Measurements from ENCODE around the gene ATP8A1. TPM values are rescaled to one million over a fixed set of nuclear protein-coding genes. Genes with fewer than 3 reads are reported as not detected.
A peak's percentile ranks its signal among the peaks of the same experiment; 100 is the strongest.

Gene ATP8A1
- total RNA-seq, 1 experiment from 2014 or later: 0.29 TPM

- in situ Hi-C loops (cut with HindIII; ENCODE audit: low pct_unique_long_range_greater_than_20kb, low sequenced_read_pairs): no loop called here
- DNase-seq (ENCODE audit: low read depth, low spot score): no peak
These were observed 101.1 kb downstream of the ATP8A1 start for GRCh38 chr4:42555828-42556227.

DNA sequence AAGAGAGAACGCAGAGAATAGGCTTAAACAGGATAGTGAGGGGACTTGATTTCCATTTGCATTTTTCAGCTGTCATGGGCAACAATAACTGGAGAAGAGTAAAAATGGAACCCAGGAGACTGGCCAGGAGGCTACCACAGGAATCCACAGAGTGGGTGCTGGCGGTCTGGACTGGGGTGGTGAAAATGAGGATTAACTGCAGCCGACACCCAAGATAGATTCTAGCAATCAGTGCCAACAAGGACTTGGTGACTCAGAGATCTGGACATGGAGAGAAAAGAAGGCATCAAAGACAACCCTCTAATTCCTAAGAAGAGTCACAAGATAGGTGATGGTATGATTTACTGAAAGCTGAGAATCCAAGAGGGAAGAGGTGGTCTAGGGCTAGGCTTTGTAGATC is 102.8 kb downstream of the ATP8A1 start:
- in situ Hi-C loops (cut with HindIII; ENCODE audit: low pct_unique_long_range_greater_than_20kb, low sequenced_read_pairs): no loop called here
- no peak for DNase-seq (ENCODE audit: low read depth, low spot score)

DNA sequence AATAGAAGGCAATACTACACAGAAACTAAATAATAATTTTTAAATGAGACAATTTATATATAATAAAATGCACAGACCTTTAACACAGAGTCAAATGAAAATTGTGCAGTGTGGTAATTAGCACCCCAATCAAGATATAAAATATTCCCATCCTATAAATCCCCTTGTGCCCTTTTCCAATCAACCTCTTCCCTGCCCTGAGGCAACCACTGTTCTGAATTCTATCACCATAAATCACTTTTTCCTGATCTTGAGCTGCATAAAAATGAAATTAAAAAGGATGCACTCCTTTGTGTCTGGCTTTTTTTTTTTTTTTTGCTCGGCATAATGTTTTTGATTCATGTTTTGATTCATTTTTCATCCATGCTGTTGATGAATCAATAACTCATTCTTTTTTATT is 107.0 kb downstream of the ATP8A1 start:
- in situ Hi-C loops (cut with HindIII; ENCODE audit: low pct_unique_long_range_greater_than_20kb, low sequenced_read_pairs): no loop called here
- no peak for DNase-seq (ENCODE audit: low read depth, low spot score)

DNA sequence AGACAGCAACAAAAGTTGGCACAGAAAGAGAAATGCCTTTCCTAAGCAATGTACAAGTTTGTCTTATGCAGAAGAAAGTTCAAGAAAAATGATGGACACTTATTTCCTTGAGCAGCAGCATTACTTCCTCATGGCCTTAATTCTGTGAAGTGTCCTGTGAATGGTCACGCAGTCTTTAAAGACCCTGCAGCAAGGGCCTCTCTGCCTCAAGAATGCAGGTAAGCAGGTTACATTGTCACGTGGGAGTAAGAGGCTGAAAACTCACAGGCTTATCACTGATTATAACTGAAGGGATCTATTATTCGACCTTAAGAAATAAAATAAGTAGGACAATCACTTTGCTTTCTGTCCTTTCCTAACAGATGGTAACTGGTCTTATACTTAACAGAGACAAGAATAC is 109.1 kb downstream of the ATP8A1 start:
- no peak for DNase-seq (ENCODE audit: low read depth, low spot score)
- in situ Hi-C loops (cut with HindIII; ENCODE audit: low pct_unique_long_range_greater_than_20kb, low sequenced_read_pairs): no loop called here

DNA sequence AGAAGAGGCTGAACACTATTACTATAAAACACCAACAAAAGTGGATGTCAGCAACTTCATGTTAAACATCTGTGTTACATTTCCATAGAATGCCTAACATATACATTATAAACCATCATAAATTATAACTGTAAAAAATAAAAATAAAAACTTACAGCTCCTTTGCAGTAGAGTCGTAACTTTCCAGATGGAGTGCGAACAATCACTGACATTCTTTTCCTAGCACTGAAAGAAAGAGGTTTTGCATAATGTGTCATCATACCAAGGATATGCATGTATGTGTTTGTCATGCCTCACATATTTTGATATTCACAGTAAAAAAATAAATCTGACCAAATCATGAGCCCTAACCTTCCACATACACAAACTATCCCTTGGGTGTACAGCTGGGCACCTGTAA is 113.1 kb downstream of the ATP8A1 start:
- DNase-seq (ENCODE audit: low read depth, low spot score): no peak
- in situ Hi-C loops (cut with HindIII; ENCODE audit: low pct_unique_long_range_greater_than_20kb, low sequenced_read_pairs): no loop called here

DNA sequence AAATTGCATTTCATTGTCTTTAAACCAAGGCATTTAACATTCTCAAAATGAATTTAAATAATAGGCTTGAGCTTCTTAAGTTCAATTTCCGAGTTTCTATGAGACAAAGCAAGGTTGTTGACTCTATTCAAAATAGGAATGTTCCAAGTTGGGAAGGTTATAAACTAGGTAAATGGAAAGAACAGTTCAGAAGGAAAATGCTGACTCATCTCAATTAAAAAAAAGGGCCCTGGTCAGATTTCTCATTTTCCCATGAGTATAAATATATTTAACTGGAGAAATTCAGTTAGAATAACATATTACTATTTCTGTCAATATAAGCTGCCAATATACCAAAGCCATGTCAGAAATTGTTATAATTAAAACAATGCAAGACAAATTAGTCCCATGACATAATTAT is 113.8 kb downstream of the ATP8A1 start:
- DNase-seq (ENCODE audit: low read depth, low spot score): no peak
- in situ Hi-C loops (cut with HindIII; ENCODE audit: low pct_unique_long_range_greater_than_20kb, low sequenced_read_pairs): no loop called here

DNA sequence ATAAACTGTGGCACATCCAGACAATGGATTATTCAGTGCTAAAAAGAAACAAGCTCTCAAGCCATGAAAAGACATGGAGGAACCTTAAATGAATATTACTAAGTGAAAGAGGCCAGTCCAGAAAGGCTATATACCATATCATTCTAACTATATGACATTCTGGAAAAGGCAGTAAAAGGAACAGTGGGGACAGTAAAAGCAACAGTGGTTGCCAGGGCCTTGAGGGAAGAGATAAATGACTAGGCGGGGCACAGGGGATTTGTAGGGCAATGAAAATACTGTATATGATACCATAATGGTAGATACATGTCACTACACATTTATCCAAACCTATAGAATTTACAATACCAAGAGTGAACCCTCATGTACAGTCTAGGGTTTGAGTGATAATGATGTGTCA is 115.3 kb downstream of the ATP8A1 start:
- no peak for DNase-seq (ENCODE audit: low read depth, low spot score)
- in situ Hi-C loops (cut with HindIII; ENCODE audit: low pct_unique_long_range_greater_than_20kb, low sequenced_read_pairs): no loop called here

DNA sequence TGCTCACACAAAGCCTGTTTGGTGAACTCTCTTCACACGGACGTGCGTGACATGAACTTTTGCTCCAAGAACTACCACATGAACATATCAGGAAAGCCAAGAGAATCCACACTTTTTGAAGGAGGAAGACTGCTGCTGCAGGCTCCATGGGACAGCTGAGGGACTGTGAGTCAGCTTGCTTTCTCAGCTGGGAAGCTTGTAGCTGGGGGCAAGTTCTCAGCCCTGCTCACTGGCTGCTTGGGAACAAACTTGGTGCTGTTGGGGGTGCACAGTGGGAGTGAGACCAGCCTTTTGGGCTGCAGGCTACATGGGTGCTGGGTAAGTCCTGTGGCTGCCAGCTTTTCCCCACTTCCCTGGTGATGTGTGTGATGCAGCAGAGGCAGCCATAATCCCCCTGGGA is 123.9 kb downstream of the ATP8A1 start:
- DNase-seq (ENCODE audit: low read depth, low spot score): no peak
- in situ Hi-C loops (cut with HindIII; ENCODE audit: low pct_unique_long_range_greater_than_20kb, low sequenced_read_pairs): no loop called here

DNA sequence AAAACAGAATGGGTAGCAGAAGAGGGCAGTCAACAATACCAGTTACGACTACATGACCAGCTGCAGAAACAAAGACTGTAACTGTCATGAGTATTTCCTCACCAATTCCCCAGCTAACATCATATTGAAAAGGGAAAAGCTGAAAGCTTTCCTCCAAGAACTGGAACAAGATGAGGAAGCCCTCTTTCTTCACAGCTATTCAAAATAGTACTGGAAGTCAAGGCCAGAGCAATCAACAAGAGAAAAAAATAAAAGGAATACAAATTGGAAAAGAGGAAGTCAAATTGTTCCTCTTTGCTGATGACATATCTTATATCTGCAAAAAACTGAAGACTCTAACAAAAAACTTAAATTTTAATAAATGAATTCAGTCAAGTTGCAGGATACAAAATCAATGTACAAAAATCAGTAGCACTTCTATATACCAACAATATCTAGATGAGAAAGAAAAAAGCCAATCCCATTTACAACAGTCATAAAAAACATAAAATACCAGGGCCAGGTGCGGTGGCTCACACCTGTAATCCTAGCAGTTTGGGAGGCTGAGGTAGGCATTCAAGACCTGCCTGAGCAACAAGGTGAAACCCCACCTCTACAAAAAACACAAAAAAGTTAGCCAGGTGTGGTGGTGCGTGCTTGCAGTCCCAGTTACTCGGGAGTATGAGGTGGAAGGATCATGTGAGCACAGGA is 125.4 kb downstream of the ATP8A1 start:
- in situ Hi-C loops (cut with HindIII; ENCODE audit: low pct_unique_long_range_greater_than_20kb, low sequenced_read_pairs): no loop called here
- no peak for DNase-seq (ENCODE audit: low read depth, low spot score)

DNA sequence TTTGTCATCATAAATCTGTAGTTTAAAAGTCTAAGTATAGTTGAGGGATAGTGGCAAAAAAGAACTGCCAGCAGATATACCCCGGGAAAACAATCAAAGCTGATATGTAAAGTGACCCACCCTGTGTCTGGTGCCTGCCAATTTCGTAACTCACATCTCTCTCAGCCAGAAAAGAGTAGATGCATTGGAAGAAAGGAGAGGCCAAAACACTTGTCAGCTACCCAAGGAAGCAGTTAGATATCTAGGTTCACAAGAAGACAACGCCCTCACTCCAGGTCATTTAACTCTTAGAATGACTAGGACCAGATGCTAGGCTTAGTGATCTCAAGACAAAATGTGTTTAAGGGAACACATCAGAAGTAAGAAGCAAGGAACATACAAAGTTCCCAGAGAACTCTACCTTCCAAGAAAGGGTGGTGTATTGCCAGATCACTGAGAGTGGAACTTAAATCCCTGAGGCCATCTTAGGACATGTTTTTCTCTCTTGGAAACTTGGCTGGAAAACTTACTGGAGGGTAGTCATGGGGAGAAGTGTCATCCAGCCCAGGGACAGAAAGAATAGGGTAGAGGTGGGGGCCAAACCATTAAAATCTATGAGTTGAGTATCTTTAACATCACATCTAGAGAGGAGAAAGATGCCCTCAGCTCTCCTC is 133.7 kb downstream of the ATP8A1 start:
- in situ Hi-C loops (cut with HindIII; ENCODE audit: low pct_unique_long_range_greater_than_20kb, low sequenced_read_pairs): no loop called here
- DNase-seq (ENCODE audit: low read depth, low spot score): no peak

DNA sequence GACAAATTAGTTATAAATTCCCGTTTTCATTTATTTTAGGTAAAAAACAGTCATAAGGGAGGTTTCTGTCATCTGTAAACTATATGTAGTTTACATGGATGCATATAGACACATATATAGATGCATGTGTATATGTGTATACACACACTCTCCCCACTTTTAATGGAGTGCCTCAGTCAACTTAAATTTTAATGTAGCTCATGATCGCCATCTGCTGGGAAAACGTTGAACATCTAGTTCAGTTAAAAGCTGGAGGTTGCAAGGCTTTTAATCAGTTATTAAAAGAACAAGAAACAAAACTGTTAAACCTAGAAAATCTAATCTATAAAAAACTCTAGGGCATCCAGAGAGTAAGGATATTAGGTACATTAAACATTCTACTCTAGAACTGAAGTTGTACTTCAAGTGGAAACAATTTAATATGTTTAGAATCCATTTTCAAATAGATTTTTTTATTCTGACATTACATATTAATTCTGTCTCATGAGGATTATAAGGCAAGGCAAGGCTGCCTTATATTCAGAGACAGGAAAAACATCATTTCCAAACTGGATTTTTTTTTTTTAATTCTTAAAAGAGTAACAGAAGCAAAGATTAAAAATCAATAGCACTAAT is 137.0 kb downstream of the ATP8A1 start:
- in situ Hi-C loops (cut with HindIII; ENCODE audit: low pct_unique_long_range_greater_than_20kb, low sequenced_read_pairs): no loop called here
- peak; percentile 67 for DNase-seq (ENCODE audit: low read depth, low spot score)

- in situ Hi-C loops (cut with HindIII; ENCODE audit: low pct_unique_long_range_greater_than_20kb, low sequenced_read_pairs): no loop called here
- no peak for DNase-seq (ENCODE audit: low read depth, low spot score)
These were observed 141.6 kb downstream of the ATP8A1 start for GRCh38 chr4:42515156-42515884.

GRCh38 chr4:42513748-42514492 is 143.0 kb downstream of the ATP8A1 start:
- in situ Hi-C loops (cut with HindIII; ENCODE audit: low pct_unique_long_range_greater_than_20kb, low sequenced_read_pairs): no loop called here

DNA sequence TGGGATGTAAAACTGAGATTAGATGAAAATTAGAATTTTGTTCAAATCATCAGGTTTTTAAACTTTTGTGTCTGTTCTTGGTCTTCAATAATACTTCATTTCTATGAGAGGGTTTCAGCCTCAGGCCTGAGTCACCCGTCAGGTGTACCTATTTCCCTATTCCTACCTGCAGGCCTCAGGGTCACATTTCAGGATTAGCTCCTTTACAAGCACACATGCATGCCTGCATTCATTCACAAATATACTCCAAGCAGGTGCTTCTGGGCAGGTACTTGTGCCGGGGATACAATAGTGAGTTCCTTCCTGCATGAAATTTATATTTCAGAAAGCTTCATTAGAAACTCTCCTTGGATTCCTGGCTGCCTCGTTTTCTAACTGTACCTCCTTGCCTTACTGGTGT is 144.7 kb downstream of the ATP8A1 start:
- in situ Hi-C loops (cut with HindIII; ENCODE audit: low pct_unique_long_range_greater_than_20kb, low sequenced_read_pairs): no loop called here
- DNase-seq (ENCODE audit: low read depth, low spot score): no peak

More at GRCh38 chr4:42513748-42514492, 143.0 kb downstream of the ATP8A1 start:
- DNase-seq (ENCODE audit: low read depth, low spot score): no peak

- in situ Hi-C loops (cut with HindIII; ENCODE audit: low pct_unique_long_range_greater_than_20kb, low sequenced_read_pairs): no loop called here
- no peak for DNase-seq (ENCODE audit: low read depth, low spot score)
These were observed 146.7 kb downstream of the ATP8A1 start for GRCh38 chr4:42510225-42510624.

DNA sequence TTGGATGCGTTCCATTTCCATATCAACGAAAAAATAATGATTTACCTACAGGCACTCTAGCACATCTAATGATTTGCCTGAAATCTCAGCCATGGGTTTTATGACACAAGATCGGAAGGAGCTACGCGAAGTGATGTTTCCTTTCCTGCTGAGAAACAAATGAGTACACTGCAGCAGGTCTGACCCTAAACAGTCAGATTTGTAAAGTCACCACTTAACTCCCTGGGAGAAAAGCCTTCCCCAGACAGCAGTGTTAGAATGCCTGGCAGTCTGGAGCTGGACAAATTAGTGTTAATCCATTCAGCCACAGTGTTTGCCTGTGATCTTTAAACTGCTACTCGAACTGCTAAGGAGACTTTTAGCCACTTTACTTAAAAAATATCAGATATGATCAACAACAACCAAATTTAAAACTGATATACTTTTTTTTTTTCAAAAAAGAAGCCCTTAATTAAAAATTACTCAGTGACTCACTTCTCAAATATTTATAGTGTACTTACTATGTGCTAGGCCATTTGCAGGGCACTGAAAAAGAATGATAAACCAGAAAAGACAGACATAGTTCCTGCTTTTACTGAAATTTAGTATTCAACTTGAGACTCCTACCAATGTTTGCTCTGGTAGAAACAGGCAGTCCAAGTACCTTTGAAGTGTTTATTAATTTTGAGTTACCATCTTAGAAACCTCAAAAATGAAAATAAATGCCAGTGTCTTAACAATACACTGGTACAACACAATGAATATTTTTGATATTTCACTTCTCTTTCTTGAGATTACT is 155.1 kb downstream of the ATP8A1 start:
- no peak for DNase-seq (ENCODE audit: low read depth, low spot score)
- in situ Hi-C loops (cut with HindIII; ENCODE audit: low pct_unique_long_range_greater_than_20kb, low sequenced_read_pairs): no loop called here

- in situ Hi-C loops (cut with HindIII; ENCODE audit: low pct_unique_long_range_greater_than_20kb, low sequenced_read_pairs): no loop called here
- no peak for DNase-seq (ENCODE audit: low read depth, low spot score)
These were observed 158.9 kb downstream of the ATP8A1 start for GRCh38 chr4:42498040-42498439.

Data from SK-MEL-5 (cell line).